ENCODE data around the gene TMEM215.

Gene TMEM215

DNA sequence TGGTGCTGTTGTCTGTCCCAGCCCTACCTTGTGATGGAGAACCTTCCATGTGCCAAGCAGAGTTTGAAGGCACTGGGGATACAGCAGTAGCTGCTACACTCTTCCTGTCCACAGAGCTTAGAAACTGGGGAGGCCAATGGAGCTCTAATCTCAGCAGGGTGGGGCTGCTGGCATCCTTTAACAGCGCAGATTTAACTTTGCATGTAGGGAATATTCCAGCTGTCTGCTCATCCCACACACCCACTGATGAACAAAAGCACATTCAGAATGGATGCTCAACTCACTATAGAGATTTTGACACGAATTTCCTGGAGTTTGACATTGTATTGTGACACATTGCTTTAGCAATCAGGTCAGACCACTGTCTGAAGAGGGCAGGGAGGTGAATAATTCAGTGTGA, 49.0 kb downstream of the TMEM215 start:
- no peak for DNase-seq (ENCODE audit: low spot score)

Small RNAs within 50 kb of the gene (small RNA-seq; reads per million reads assigned to genes)
- 0 reads per million in 2 experiments for gene RF00019
